H9 (cell line): ENCODE results near the gene PDE2A. TPM values are rescaled to one million over a fixed set of nuclear protein-coding genes. Genes with fewer than 3 reads are reported as not detected.

ENCODE experiments used
- DNase-seq: peaks from one replicate; pipeline ENCODE4 v3.0.0-alpha.2; 2017
- H2AFZ ChIP-seq: one replicate; pipeline ENCODE4 v1.6.1; 2013; ENCODE audit warnings: mild to moderate bottlenecking, low read length, control low read depth, moderate library complexity
- H2AK5ac ChIP-seq: 2 replicates; pipeline ENCODE4 v1.6.1; 2013; ENCODE audit warnings: low read length, control low read depth, mixed read lengths; ENCODE audit not compliant: insufficient read length
- H2BK120ac ChIP-seq: one replicate; pipeline ENCODE4 v1.6.1; 2013; ENCODE audit warnings: low read depth, mild to moderate bottlenecking, low read length, control low read depth, inconsistent platforms; ENCODE audit not compliant: poor library complexity, severe bottlenecking
- H2BK12ac ChIP-seq: 2 replicates; pipeline ENCODE4 v1.6.1; 2013; ENCODE audit warnings: low read length, control low read depth, mixed read lengths, low read depth; ENCODE audit not compliant: insufficient read length
- H2BK15ac ChIP-seq: 2 replicates; pipeline ENCODE4 v1.6.1; 2013; ENCODE audit warnings: low read depth, low read length, control low read depth
- H2BK20ac ChIP-seq: one replicate; pipeline ENCODE4 v1.6.1; 2013; ENCODE audit warnings: low read depth, mild to moderate bottlenecking, low read length, control low read depth, inconsistent platforms; ENCODE audit not compliant: poor library complexity, severe bottlenecking
- H2BK5ac ChIP-seq: 2 replicates; pipeline ENCODE4 v1.6.1; 2013; ENCODE audit warnings: low read length, control low read depth, mixed read lengths; ENCODE audit not compliant: insufficient read length
- H3K14ac ChIP-seq: 2 replicates; pipeline ENCODE4 v1.6.1; 2013; ENCODE audit warnings: low read length, control low read depth; ENCODE audit not compliant: insufficient read depth
- H3K18ac ChIP-seq: 2 replicates; pipeline ENCODE4 v1.6.1; 2013; ENCODE audit warnings: low read depth, mild to moderate bottlenecking, mixed read lengths, low read length, control low read depth; ENCODE audit not compliant: insufficient read length
- H3K23ac ChIP-seq: 2 replicates; pipeline ENCODE4 v1.6.1; 2013; ENCODE audit warnings: low read length, control low read depth, mixed read lengths, low read depth; ENCODE audit not compliant: insufficient read length
- H3K23me2 ChIP-seq: 2 replicates; pipeline ENCODE4 v1.6.1; 2013; ENCODE audit warnings: low read depth, mild to moderate bottlenecking, mixed read lengths, low read length, control low read depth; ENCODE audit not compliant: insufficient read length, poor library complexity, severe bottlenecking
- H3K27ac ChIP-seq: 2 replicates; pipeline ENCODE4 v1.5.1; 2013; ENCODE audit warnings: low read length, control low read depth, mixed read lengths, low read depth; ENCODE audit not compliant: insufficient read length
- H3K27me3 ChIP-seq: 2 replicates; pipeline ENCODE4 v1.6.1; 2013; ENCODE audit warnings: low read length, control low read depth, inconsistent platforms; ENCODE audit not compliant: insufficient read depth
- H3K4ac ChIP-seq: 2 replicates; pipeline ENCODE4 v1.6.1; 2013; ENCODE audit warnings: low read depth, mild to moderate bottlenecking, control low read depth, inconsistent platforms, low read length, moderate library complexity
- H3K4me1 ChIP-seq: 2 replicates; pipeline ENCODE4 v1.6.1; 2013; ENCODE audit warnings: low read length, control low read depth, inconsistent platforms; ENCODE audit not compliant: insufficient read depth
- H3K4me2 ChIP-seq: 2 replicates; pipeline ENCODE4 v1.6.1; 2013; ENCODE audit warnings: low read length, control low read depth, mixed read lengths; ENCODE audit not compliant: insufficient read length, insufficient read depth
- H3K56ac ChIP-seq: 2 replicates; pipeline ENCODE4 v1.6.1; 2013; ENCODE audit warnings: low read depth, mild to moderate bottlenecking, mixed read lengths, low read length, control low read depth; ENCODE audit not compliant: insufficient read length
- H3K79me1 ChIP-seq: 2 replicates; pipeline ENCODE4 v1.6.1; 2013; ENCODE audit warnings: low read depth, mild to moderate bottlenecking, moderate library complexity, low read length, control low read depth, inconsistent platforms; ENCODE audit not compliant: insufficient read depth, poor library complexity, severe bottlenecking
- H3K79me2 ChIP-seq: 2 replicates; pipeline ENCODE4 v1.6.1; 2013; ENCODE audit warnings: low read length, control low read depth, inconsistent platforms; ENCODE audit not compliant: insufficient read depth
- H3K9ac ChIP-seq: 2 replicates; pipeline ENCODE4 v1.6.1; 2013; ENCODE audit warnings: low read length, control low read depth, mixed read lengths; ENCODE audit not compliant: insufficient read length; ENCODE audit errors: extremely low read depth
- H3K9me3 ChIP-seq: one replicate; pipeline ENCODE4 v1.6.1; 2013; ENCODE audit warnings: low read depth, low read length, inconsistent platforms; ENCODE audit not compliant: control insufficient read depth
- H3T11ph ChIP-seq: one replicate; pipeline ENCODE4 v1.6.1; 2013; ENCODE audit warnings: mild to moderate bottlenecking, low read length, control low read depth, inconsistent platforms
- H4K20me1 ChIP-seq: one replicate; pipeline ENCODE4 v1.6.1; 2013; ENCODE audit not compliant: control insufficient read depth, insufficient read length, insufficient read depth
- H4K5ac ChIP-seq: 2 replicates; pipeline ENCODE4 v1.6.1; 2013; ENCODE audit warnings: low read depth, mild to moderate bottlenecking, mixed read lengths, low read length, control low read depth; ENCODE audit not compliant: insufficient read length
- H4K8ac ChIP-seq: replicated peaks from 2 replicates; pipeline ENCODE4 v1.6.1; 2013; ENCODE audit warnings: low read length, control low read depth, mixed read lengths, low read depth; ENCODE audit not compliant: insufficient read length
- H4K91ac ChIP-seq: 2 replicates; pipeline ENCODE4 v1.6.1; 2013; ENCODE audit warnings: low read depth, mild to moderate bottlenecking, moderate library complexity, mixed read lengths, low read length, control low read depth; ENCODE audit not compliant: insufficient read length
- H3K27ac Mint-ChIP-seq, 3 experiments: 2 replicates in 2 of 3; 3 replicates in 1 of 3; pipeline ENCODE4 v1.8.0; 2020 to 2021; ENCODE audit warnings: mixed read lengths in 3 of 3, mild to moderate bottlenecking in 1 of 3, moderate library complexity in 1 of 3
- H3K27me3 Mint-ChIP-seq: 2 replicates; pipeline ENCODE4 v1.8.0; 2021; ENCODE audit warnings: low read depth, mild to moderate bottlenecking, moderate library complexity, mixed read lengths
- H3K36me3 Mint-ChIP-seq, 3 experiments: 2 replicates in 2 of 3; 3 replicates in 1 of 3; pipeline ENCODE4 v1.8.0; 2020 to 2021; ENCODE audit warnings: low read depth in 3 of 3, mixed read lengths in 3 of 3; ENCODE audit not compliant: insufficient read depth in 1 of 3
- H3K4me1 Mint-ChIP-seq, 2 experiments: 2 replicates each; pipeline ENCODE4 v1.8.0; 2020; ENCODE audit warnings: mixed read lengths in 2 of 2
- H3K4me3 Mint-ChIP-seq, 2 experiments: 2 replicates in 1 of 2; 3 replicates in 1 of 2; pipeline ENCODE4 v1.8.0; 2020 to 2021; ENCODE audit warnings: mild to moderate bottlenecking in 2 of 2, mixed read lengths in 2 of 2, moderate library complexity in 1 of 2
- H3K9me3 Mint-ChIP-seq, 2 experiments: 2 replicates in 1 of 2; 3 replicates in 1 of 2; pipeline ENCODE4 v1.8.0; 2020; ENCODE audit warnings: mild to moderate bottlenecking in 2 of 2, mixed read lengths in 2 of 2, moderate library complexity in 1 of 2
- WGBS: extraction: QIAGEN DNeasy Blood & Tissue Kit; methylation state at CpG from one replicate; pipeline ENCODE4 v1.1.7; 2013; ENCODE audit warnings: missing lambda C conversion rate, low lambda C conversion rate, mixed read lengths; ENCODE audit not compliant: insufficient read length; ENCODE audit errors: extremely low coverage; 5-methylcytosine and 5-hydroxymethylcytosine counted together
- total RNA-seq: library from RNA; stranded (reverse); gene quantifications from 2 replicates; pipeline ENCODE4 v1.2.1, GENCODE V29; 2021
- TF ChIP-seq, protein P1 (sequence below): fragments of 200-600 bp; sonication (generic); conservative IDR thresholded peaks from 3 replicates; pipeline ENCODE4 v1.8.0; 2021; ENCODE audit warnings: antibody characterized with exemption, mild to moderate bottlenecking

PDE2A gene
- total RNA-seq, 1 experiment from 2014 or later: 3.4 TPM

DNA sequence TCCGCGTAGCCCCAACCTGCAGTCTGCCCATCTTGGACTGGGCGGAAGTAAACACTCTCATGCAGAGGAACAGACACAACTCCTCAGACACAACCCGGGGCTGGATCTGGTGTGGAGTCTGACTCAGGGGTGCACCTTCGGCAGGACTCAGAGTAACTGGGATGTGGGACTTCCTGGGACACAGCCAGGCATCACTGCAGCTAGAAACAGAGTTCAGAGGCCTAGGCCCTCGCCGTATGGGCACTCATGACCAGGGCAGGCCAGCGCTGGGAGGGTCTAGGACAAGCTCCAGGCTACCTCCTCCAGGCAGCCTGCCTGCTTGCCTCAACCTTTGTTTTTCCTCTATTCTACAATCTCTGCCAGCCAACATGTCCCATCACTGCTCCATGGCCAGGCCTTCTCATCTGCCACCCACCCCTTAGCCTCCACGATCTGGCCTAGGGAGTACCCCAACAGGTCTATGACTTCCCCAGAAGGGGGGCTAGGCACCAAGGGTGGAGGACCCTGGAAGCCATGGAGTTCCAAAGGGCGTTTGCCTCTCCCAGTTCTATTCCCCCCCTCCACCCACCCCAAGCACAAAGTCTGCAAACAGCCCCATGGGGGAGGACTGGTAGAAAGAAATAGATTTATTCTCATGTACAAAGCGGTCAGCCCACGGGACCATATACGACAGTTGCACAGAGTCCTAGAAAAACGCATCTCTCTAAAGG is 98.5 kb downstream of the PDE2A start:
- no peak for DNase-seq
- no peaks in the 10 kb centered on the region for H3K4me1 ChIP-seq
- H3K9me3 Mint-ChIP-seq: no peaks in the 10 kb centered on the region

More for the DNA sequence above, 98.5 kb downstream of the PDE2A start:
- Mint-ChIP-seq H3K27ac (peak overlapping the region in 1 of 3 experiments; percentile 94; a peak in 1 of 7 replicates), H3K36me3 (no peaks in the 10 kb centered on the region), H3K4me3 (no peak overlapping the region; a peak in 1 of 5 replicates), H3K27me3 (peaks cover 22% of the 10 kb centered on the region), H3K4me1 (peaks cover 4 to 15% of the 10 kb centered on the region in 2 experiments; a peak in 3 of 4 replicates)
- no CpG with 5 or more reads among the region's 14 CpGs for WGBS
- TF ChIP-seq, protein P1, sequence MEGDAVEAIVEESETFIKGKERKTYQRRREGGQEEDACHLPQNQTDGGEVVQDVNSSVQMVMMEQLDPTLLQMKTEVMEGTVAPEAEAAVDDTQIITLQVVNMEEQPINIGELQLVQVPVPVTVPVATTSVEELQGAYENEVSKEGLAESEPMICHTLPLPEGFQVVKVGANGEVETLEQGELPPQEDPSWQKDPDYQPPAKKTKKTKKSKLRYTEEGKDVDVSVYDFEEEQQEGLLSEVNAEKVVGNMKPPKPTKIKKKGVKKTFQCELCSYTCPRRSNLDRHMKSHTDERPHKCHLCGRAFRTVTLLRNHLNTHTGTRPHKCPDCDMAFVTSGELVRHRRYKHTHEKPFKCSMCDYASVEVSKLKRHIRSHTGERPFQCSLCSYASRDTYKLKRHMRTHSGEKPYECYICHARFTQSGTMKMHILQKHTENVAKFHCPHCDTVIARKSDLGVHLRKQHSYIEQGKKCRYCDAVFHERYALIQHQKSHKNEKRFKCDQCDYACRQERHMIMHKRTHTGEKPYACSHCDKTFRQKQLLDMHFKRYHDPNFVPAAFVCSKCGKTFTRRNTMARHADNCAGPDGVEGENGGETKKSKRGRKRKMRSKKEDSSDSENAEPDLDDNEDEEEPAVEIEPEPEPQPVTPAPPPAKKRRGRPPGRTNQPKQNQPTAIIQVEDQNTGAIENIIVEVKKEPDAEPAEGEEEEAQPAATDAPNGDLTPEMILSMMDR: no peak
- Histone ChIP-seq H3K23me2 (no peaks in the 10 kb centered on the region), H3K79me2 (no peaks in the 10 kb centered on the region), H4K91ac (no peak overlapping the region), H4K5ac (no peak overlapping the region), H3T11ph (no peak overlapping the region), H2AFZ (no peak overlapping the region), H3K27me3 (no peaks in the 10 kb centered on the region), H3K23ac (no peak overlapping the region), H3K14ac (no peak overlapping the region), H3K9me3 (no peaks in the 10 kb centered on the region), H3K9ac (no peak overlapping the region), H2BK120ac (no peak overlapping the region), H3K18ac (no peak overlapping the region), H2BK12ac (no peak overlapping the region), H4K8ac (no peak overlapping the region), H2BK20ac (no peak overlapping the region), H2AK5ac (no peak overlapping the region), H3K4me2 (no peak overlapping the region), H2BK15ac (no peak overlapping the region), H2BK5ac (no peak overlapping the region), H4K20me1 (no peaks in the 10 kb centered on the region), H3K56ac (no peak overlapping the region), H3K27ac (no peak overlapping the region), H3K79me1 (no peaks in the 10 kb centered on the region), H3K4ac (no peak overlapping the region)
